ENCODE data around the gene PAM16. TPM values are rescaled to one million over a fixed set of nuclear protein-coding genes. Genes with fewer than 3 reads are reported as not detected.
A peak's percentile ranks its signal among the peaks of the same experiment; 100 is the strongest.

PAM16 gene
- total RNA-seq, 1 donor from 2014 or later = 41.2 TPM

- Histone ChIP-seq H3K36me3 (no peaks in the 10 kb centered on the region), H3K9me3 (no peaks in the 10 kb centered on the region), H3K4me1 (peaks cover 45% of the 10 kb centered on the region), H3K27me3 (no peaks in the 10 kb centered on the region), H3K27ac (peak overlapping the region; percentile 76), H3K4me3 (peak overlapping the region; percentile 64)
- DNase-seq = peak; percentile 75
- no peak for ATAC-seq
- intact Hi-C loops (cut with DNase I) = no loop called here
- TF ChIP-seq, protein P1, sequence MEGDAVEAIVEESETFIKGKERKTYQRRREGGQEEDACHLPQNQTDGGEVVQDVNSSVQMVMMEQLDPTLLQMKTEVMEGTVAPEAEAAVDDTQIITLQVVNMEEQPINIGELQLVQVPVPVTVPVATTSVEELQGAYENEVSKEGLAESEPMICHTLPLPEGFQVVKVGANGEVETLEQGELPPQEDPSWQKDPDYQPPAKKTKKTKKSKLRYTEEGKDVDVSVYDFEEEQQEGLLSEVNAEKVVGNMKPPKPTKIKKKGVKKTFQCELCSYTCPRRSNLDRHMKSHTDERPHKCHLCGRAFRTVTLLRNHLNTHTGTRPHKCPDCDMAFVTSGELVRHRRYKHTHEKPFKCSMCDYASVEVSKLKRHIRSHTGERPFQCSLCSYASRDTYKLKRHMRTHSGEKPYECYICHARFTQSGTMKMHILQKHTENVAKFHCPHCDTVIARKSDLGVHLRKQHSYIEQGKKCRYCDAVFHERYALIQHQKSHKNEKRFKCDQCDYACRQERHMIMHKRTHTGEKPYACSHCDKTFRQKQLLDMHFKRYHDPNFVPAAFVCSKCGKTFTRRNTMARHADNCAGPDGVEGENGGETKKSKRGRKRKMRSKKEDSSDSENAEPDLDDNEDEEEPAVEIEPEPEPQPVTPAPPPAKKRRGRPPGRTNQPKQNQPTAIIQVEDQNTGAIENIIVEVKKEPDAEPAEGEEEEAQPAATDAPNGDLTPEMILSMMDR (IDR thresholded peaks at IDR 0.05) = no peak
These were observed 34.8 kb downstream of the PAM16 start for GRCh38 chr16:4316108-4316863.

DNA sequence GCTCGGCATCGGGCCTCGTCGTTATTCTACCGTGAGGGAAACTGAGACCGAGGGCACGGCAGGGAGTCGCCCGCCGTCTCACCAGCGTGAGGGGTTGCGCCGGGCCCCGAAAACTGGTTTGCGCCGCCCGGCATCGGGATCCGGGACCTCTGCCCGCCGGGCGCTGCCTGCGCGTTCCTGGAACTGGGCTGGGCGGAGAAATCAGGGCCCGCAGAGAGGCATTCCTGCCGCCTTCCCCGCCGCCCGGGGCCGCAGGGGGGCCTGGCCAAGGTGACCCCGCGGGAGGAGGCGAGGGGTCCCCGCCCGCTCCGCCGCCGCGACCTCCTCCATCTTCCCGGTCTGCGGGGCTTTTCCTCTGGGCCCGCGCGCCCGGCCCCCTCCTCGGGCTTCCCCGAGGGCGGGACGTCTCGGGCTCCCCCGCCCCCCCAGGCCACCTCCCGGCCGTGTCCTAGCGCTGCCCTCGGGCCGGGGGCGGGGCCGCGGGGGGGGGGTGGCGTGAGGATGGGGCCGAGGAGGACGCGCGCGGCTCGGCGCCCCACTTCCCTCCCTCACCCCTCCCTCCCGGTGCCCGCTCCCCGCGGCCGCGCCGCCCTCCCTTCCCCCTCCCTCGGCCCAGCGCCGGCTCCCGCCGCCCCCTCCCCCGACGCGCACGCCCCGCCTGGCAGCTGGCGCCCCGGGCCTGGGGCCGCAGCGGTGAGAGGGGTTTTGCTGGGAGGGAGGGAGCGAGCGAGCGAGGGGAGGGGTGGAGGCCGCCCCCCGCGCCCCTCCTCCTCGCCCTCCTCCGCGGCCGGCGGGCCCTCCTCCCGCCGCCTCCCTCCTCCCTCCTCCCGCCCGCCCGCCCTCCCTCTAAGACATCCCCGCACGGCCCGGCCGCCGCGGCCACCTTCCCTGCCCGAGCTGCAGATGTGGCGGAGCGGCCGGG is 35.7 kb downstream of the PAM16 start, which contains the start of gene GLIS2:
GLIS2 (plus strand) TSS at position 882 of the 922 bp plus-strand sequence. CDS start 16,214 bp downstream, outside the sequence.
- peak; percentile 92 for DNase-seq
- peak within 1 kb of the TSS; percentile 71 for H3K4me3 ChIP-seq
- H3K4me1 ChIP-seq = peaks cover 37% of the 10 kb centered on the region
- no peaks in the 10 kb centered on the region for H3K27me3 ChIP-seq
- no peaks in the 10 kb centered on the region for H3K9me3 ChIP-seq
- H3K27ac ChIP-seq = peak within 1 kb of the TSS; percentile 92
- TF ChIP-seq, protein P1 (IDR thresholded peaks at IDR 0.05) = no peak
- no peaks in the 10 kb centered on the region for H3K36me3 ChIP-seq
- peak; percentile 84 for ATAC-seq
- intact Hi-C loops (cut with DNase I) = no loop called here

DNA sequence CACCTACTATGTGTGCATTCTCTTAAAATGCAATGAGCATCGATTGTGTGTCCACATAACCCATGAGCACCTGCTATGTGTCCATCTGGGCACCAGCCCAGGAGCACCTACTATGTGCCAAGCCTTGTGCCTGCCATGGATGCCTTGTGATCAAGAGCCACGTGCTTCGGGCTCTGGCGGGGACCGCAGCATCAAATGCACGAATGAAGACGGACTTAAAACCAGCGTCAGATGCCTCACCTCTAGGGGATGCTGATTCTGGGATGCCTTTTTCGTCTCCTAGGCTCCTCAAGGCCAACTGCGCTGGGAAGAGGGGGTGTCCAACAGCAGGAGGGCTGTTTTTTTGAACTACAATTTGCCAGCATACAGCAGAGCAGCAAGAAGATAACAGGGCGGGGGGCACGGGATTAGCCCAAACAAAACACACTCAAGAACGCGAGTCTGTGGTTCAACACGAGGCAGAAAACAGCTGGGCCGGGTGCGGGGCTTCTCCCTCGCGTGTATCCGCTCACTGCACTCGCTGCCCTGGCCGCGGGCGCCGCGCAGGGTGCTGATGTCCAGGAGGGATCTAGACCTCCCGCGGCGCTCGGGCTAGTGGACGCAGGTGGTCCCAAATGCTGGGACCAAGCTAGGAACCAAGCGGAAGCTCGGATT is 36.5 kb downstream of the PAM16 start:
- intact Hi-C loops (cut with DNase I) = no loop called here
- peak; percentile 76 for DNase-seq
- TF ChIP-seq, protein P1 (IDR thresholded peaks at IDR 0.05) = no peak
- peak overlapping the region; percentile 71 for H3K4me3 ChIP-seq
- peaks cover 29% of the 10 kb centered on the region for H3K4me1 ChIP-seq
- peak overlapping the region; percentile 92 for H3K27ac ChIP-seq
- no peaks in the 10 kb centered on the region for H3K36me3 ChIP-seq
- no peaks in the 10 kb centered on the region for H3K9me3 ChIP-seq
- H3K27me3 ChIP-seq = no peaks in the 10 kb centered on the region
- no peak for ATAC-seq

DNA sequence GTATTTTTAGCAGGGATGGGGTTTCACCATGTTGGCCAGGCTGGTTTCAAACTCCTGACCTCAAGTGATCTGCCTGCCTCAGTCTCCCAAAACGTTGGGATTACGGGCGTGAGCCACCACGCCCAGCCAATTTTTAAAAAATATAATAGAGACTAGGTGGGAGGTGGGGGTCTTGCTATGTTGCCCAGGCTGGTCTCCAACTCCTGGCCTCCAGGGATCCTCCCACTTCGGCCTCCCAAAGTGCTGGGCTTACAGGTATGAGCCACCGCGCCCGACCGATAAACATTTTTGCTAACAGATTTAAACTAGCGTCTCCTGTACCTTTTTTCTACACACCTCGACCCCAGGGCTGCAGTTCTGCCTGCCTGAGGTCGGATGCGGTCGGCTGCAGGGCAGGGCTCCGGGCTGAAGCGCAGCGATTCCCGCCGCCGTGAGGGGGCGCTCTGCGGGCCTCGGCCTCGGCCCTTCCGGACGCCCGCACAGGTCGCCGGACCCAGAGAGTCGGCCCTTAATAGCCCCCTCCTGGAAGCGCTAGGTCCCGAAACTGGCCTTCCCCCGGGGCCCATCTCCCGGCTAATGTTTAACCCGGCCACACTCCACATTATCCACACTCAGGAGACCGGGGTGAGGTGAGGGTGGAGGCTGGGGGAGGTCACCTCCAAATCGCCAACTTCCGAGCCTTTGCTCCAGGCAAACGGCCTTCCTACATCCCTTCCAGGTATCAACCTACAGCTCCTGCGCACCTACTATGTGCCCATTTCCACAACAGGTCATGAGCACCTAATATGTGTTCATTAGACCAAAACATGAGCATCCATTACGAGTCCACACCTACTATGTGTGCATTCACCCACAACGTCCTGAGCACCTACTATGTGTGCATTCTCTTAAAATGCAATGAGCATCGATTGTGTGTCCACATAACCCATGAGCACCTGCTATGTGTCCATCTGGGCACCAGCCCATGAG is 37.3 kb downstream of the PAM16 start:
- Histone ChIP-seq H3K4me1 (peaks cover 23% of the 10 kb centered on the region), H3K27ac (no peak overlapping the region), H3K36me3 (no peaks in the 10 kb centered on the region), H3K9me3 (no peaks in the 10 kb centered on the region), H3K4me3 (no peak overlapping the region), H3K27me3 (no peaks in the 10 kb centered on the region)
- ATAC-seq (peak; percentile 42), DNase-seq (peak; percentile 85)
- TF ChIP-seq, protein P1 (IDR thresholded peaks at IDR 0.05) = peak; percentile 68
- intact Hi-C loops (cut with DNase I) = no loop called here
